IMR-90 (cell line): ENCODE data around the gene THOC6.

Experiments
- POLR2A ChIP-seq: IDR thresholded peaks from 2 replicates; pipeline ENCODE4 v1.6.1; 2012; ENCODE audit warnings: mild to moderate bottlenecking, low read depth, low read length
- RAD21 ChIP-seq: IDR thresholded peaks from 2 replicates; pipeline ENCODE4 v1.6.1; 2012; ENCODE audit warnings: low read length, improper control_type of control experiment
- RFX5 ChIP-seq: IDR thresholded peaks from 2 replicates; pipeline ENCODE4 v1.8.0; 2012; ENCODE audit warnings: low read depth, mild to moderate bottlenecking, low read length, moderate library complexity
- TF ChIP-seq, protein P1 (sequence below): conservative IDR thresholded peaks from 2 replicates; pipeline ENCODE4 v1.5.1; 2012; ENCODE audit warnings: mild to moderate bottlenecking, low read depth, low read length, improper control_type of control experiment

- no peak for TF ChIP-seq POLR2A
- TF ChIP-seq, protein P1, sequence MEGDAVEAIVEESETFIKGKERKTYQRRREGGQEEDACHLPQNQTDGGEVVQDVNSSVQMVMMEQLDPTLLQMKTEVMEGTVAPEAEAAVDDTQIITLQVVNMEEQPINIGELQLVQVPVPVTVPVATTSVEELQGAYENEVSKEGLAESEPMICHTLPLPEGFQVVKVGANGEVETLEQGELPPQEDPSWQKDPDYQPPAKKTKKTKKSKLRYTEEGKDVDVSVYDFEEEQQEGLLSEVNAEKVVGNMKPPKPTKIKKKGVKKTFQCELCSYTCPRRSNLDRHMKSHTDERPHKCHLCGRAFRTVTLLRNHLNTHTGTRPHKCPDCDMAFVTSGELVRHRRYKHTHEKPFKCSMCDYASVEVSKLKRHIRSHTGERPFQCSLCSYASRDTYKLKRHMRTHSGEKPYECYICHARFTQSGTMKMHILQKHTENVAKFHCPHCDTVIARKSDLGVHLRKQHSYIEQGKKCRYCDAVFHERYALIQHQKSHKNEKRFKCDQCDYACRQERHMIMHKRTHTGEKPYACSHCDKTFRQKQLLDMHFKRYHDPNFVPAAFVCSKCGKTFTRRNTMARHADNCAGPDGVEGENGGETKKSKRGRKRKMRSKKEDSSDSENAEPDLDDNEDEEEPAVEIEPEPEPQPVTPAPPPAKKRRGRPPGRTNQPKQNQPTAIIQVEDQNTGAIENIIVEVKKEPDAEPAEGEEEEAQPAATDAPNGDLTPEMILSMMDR = no peak
- no peak for TF ChIP-seq RFX5
- TF ChIP-seq RAD21 = no peak
These were observed 493 bp upstream of the THOC6 start for GRCh38 chr16:3023415-3023668.
